HEK293 (cell line): ENCODE measurements around the gene STK40.

Experiments used
- BCL11B ChIP-seq: fragments of 450-650 bp; formaldehyde crosslinking; IDR thresholded peaks from 2 replicates; pipeline ENCODE4 v1.5.1; 2016; ENCODE audit warnings: low read depth, missing biosample characterization, missing genetic modification characterization
- FEZF1 ChIP-seq: fragments of 450-650 bp; formaldehyde crosslinking; IDR thresholded peaks from 2 replicates; pipeline ENCODE4 v1.5.1; 2016; ENCODE audit warnings: missing biosample characterization, missing genetic modification characterization
- GLI4 ChIP-seq: fragments of 450-650 bp; formaldehyde crosslinking; IDR thresholded peaks from 2 replicates; pipeline ENCODE4 v1.5.1; 2016; ENCODE audit warnings: missing biosample characterization, missing genetic modification characterization
- HIC1 ChIP-seq: fragments of 450-650 bp; formaldehyde crosslinking; IDR thresholded peaks from 2 replicates; pipeline ENCODE4 v1.5.1; 2016; ENCODE audit warnings: missing biosample characterization, missing genetic modification characterization
- KLF1 ChIP-seq: fragments of 450-650 bp; formaldehyde crosslinking; IDR thresholded peaks from 2 replicates; pipeline ENCODE4 v1.5.1; 2016; ENCODE audit warnings: missing biosample characterization, missing genetic modification characterization
- KLF10 ChIP-seq: fragments of 450-650 bp; IDR thresholded peaks from 2 replicates; pipeline ENCODE4 v1.5.1; 2018; ENCODE audit warnings: missing biosample characterization, mild to moderate bottlenecking, missing genetic modification characterization
- OVOL3 ChIP-seq: fragments of 450-650 bp; formaldehyde crosslinking; IDR thresholded peaks from 2 replicates; pipeline ENCODE4 v1.5.1; 2016; ENCODE audit warnings: missing biosample characterization, missing genetic modification characterization
- SCRT2 ChIP-seq: fragments of 450-650 bp; formaldehyde crosslinking; IDR thresholded peaks from 2 replicates; pipeline ENCODE4 v1.5.1; 2016; ENCODE audit warnings: missing biosample characterization, missing genetic modification characterization
- TCF7L2 ChIP-seq: IDR thresholded peaks from 2 replicates; pipeline ENCODE4 v1.6.1; 2011; ENCODE audit warnings: low read depth, mild to moderate bottlenecking, inconsistent platforms, low read length, moderate library complexity, borderline replicate concordance
- ZBTB11 ChIP-seq: fragments of 450-650 bp; formaldehyde crosslinking; conservative IDR thresholded peaks from 2 replicates; pipeline ENCODE4 v1.5.1; 2016; ENCODE audit warnings: low read depth, missing biosample characterization, missing genetic modification characterization
- ZBTB48 ChIP-seq: fragments of 450-650 bp; formaldehyde crosslinking; IDR thresholded peaks from 2 replicates; pipeline ENCODE4 v1.5.1; 2016; ENCODE audit warnings: missing biosample characterization, missing genetic modification characterization
- ZBTB6 ChIP-seq: fragments of 450-650 bp; formaldehyde crosslinking; IDR thresholded peaks from 2 replicates; pipeline ENCODE4 v1.5.1; 2017; ENCODE audit warnings: missing biosample characterization, missing genetic modification characterization
- ZFHX2 ChIP-seq: fragments of 450-650 bp; formaldehyde crosslinking; conservative IDR thresholded peaks from 2 replicates; pipeline ENCODE4 v1.5.1; 2016; ENCODE audit warnings: missing biosample characterization, missing genetic modification characterization
- ZFP37 ChIP-seq: fragments of 450-650 bp; formaldehyde crosslinking; IDR thresholded peaks from 2 replicates; pipeline ENCODE4 v1.5.1; 2016; ENCODE audit warnings: missing biosample characterization, missing genetic modification characterization
- ZNF2 ChIP-seq: fragments of 450-650 bp; formaldehyde crosslinking; IDR thresholded peaks from 2 replicates; pipeline ENCODE4 v1.5.1; 2016; ENCODE audit warnings: missing biosample characterization, missing genetic modification characterization
- ZNF202 ChIP-seq: fragments of 450-650 bp; formaldehyde crosslinking; IDR thresholded peaks from 2 replicates; pipeline ENCODE4 v1.5.1; 2016; ENCODE audit warnings: missing biosample characterization, missing genetic modification characterization, borderline replicate concordance
- ZNF223 ChIP-seq: fragments of 450-650 bp; formaldehyde crosslinking; IDR thresholded peaks from 2 replicates; pipeline ENCODE4 v1.5.1; 2016; ENCODE audit warnings: missing biosample characterization, missing genetic modification characterization
- ZNF248 ChIP-seq: fragments of 450-650 bp; formaldehyde crosslinking; IDR thresholded peaks from 2 replicates; pipeline ENCODE4 v1.5.1; 2017; ENCODE audit warnings: missing biosample characterization, missing genetic modification characterization
- ZNF26 ChIP-seq: fragments of 450-650 bp; formaldehyde crosslinking; IDR thresholded peaks from 2 replicates; pipeline ENCODE4 v1.5.1; 2016; ENCODE audit warnings: missing biosample characterization, missing genetic modification characterization
- ZNF292 ChIP-seq: fragments of 450-650 bp; formaldehyde crosslinking; IDR thresholded peaks from 2 replicates; pipeline ENCODE4 v1.5.1; 2016; ENCODE audit warnings: low read depth, missing biosample characterization, missing genetic modification characterization, borderline replicate concordance
- ZNF302 ChIP-seq: fragments of 450-650 bp; formaldehyde crosslinking; IDR thresholded peaks from 2 replicates; pipeline ENCODE4 v1.5.1; 2016; ENCODE audit warnings: missing biosample characterization, missing genetic modification characterization, low read depth
- ZNF335 ChIP-seq: fragments of 450-650 bp; formaldehyde crosslinking; conservative IDR thresholded peaks from 2 replicates; pipeline ENCODE4 v1.5.1; 2016; ENCODE audit warnings: missing biosample characterization, missing genetic modification characterization
- ZNF530 ChIP-seq: fragments of 450-650 bp; formaldehyde crosslinking; IDR thresholded peaks from 2 replicates; pipeline ENCODE4 v1.5.1; 2016; ENCODE audit warnings: low read depth, missing biosample characterization, missing genetic modification characterization
- ZNF548 ChIP-seq: fragments of 450-650 bp; formaldehyde crosslinking; IDR thresholded peaks from 2 replicates; pipeline ENCODE4 v1.5.1; 2016; ENCODE audit warnings: missing biosample characterization, missing genetic modification characterization
- ZNF558 ChIP-seq: fragments of 450-650 bp; formaldehyde crosslinking; IDR thresholded peaks from 2 replicates; pipeline ENCODE4 v1.5.1; 2016; ENCODE audit warnings: missing biosample characterization, missing genetic modification characterization
- ZNF610 ChIP-seq: fragments of 450-650 bp; formaldehyde crosslinking; IDR thresholded peaks from 2 replicates; pipeline ENCODE4 v1.5.1; 2016; ENCODE audit warnings: missing biosample characterization, missing genetic modification characterization, borderline replicate concordance
- ZNF621 ChIP-seq: fragments of 450-650 bp; formaldehyde crosslinking; IDR thresholded peaks from 2 replicates; pipeline ENCODE4 v1.5.1; 2017; ENCODE audit warnings: missing biosample characterization, missing genetic modification characterization
- ZNF660 ChIP-seq: fragments of 450-650 bp; IDR thresholded peaks from 2 replicates; pipeline ENCODE4 v1.5.1; 2018; ENCODE audit warnings: missing biosample characterization, mild to moderate bottlenecking, missing genetic modification characterization
- ZNF830 ChIP-seq: fragments of 450-650 bp; IDR thresholded peaks from 2 replicates; pipeline ENCODE4 v1.5.0; 2018; ENCODE audit warnings: missing biosample characterization, missing genetic modification characterization, low read depth, mild to moderate bottlenecking, moderate library complexity
- TF ChIP-seq, protein P1 (sequence below): fragments of 450-650 bp; formaldehyde crosslinking; IDR thresholded peaks from 2 replicates; pipeline ENCODE4 v1.5.1; 2016; ENCODE audit warnings: missing biosample characterization, missing genetic modification characterization
- TF ChIP-seq, protein P2 (sequence below): fragments of 450-650 bp; formaldehyde crosslinking; IDR thresholded peaks from 2 replicates; pipeline ENCODE4 v1.5.1; 2016; ENCODE audit warnings: missing biosample characterization, missing genetic modification characterization

STK40 gene

DNA sequence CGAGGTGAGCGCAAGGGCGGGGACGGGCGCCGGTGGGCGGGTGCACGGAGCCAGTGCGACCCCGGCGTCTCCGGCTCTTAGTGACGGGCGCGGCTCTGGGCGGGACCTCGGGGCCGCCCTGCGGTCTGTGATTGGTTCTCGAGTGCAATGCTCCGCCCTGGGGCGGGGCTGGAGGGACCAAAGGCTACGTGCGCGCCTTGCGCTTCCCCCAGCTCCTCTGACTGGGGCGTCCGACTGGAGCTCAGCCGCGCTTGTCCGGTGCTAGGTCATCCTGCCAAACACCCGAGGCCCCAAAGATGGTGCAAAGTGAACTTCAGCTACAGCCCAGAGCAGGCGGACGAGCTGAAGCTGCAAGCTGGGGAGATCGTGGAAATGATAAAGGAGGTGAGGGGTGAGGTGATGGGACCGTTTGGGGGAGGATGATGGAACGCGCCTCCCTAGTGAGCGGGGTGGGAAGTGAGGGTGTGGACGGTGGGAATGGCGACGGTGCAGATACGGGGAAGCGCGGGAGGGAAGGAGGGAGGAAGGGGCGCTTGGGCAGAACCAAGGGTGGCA, 78.7 kb downstream of the STK40 start (continued):
- TF ChIP-seq HIC1 (tag by site-specific recombination), result 0 out of 2 replicates have a peak, but pooled peaks have one; percentile 6
- TF ChIP-seq, protein P1, sequence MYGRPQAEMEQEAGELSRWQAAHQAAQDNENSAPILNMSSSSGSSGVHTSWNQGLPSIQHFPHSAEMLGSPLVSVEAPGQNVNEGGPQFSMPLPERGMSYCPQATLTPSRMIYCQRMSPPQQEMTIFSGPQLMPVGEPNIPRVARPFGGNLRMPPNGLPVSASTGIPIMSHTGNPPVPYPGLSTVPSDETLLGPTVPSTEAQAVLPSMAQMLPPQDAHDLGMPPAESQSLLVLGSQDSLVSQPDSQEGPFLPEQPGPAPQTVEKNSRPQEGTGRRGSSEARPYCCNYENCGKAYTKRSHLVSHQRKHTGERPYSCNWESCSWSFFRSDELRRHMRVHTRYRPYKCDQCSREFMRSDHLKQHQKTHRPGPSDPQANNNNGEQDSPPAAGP, result peak; percentile 97
- peak; percentile 59; the same call in 1 of the 2 replicates for TF ChIP-seq ZFHX2 (tag by site-specific recombination)
- TF ChIP-seq TCF7L2, result no peak
- no peak for TF ChIP-seq ZNF248 (tag by site-specific recombination)
- TF ChIP-seq, protein P2, sequence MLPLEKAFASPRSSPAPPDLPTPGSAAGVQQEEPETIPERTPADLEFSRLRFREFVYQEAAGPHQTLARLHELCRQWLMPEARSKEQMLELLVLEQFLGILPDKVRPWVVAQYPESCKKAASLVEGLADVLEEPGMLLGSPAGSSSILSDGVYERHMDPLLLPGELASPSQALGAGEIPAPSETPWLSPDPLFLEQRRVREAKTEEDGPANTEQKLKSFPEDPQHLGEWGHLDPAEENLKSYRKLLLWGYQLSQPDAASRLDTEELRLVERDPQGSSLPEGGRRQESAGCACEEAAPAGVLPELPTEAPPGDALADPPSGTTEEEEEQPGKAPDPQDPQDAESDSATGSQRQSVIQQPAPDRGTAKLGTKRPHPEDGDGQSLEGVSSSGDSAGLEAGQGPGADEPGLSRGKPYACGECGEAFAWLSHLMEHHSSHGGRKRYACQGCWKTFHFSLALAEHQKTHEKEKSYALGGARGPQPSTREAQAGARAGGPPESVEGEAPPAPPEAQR, result no peak
- TF ChIP-seq KLF1, result peak; percentile 84
- no peak for TF ChIP-seq ZFP37 (tag by site-specific recombination)
- no peak for TF ChIP-seq ZNF302
- no peak for TF ChIP-seq ZNF621 (tag by site-specific recombination)
- peak; percentile 26; the same call in 1 of the 2 replicates for TF ChIP-seq ZNF2
- peak; percentile 55; the same call in 1 of the 2 replicates for TF ChIP-seq ZBTB11 (tag by site-specific recombination)
- TF ChIP-seq ZNF830 (tag by site-specific recombination), result no peak
- no peak; the same call in 1 of the 2 replicates for TF ChIP-seq GLI4
- 0 out of 2 replicates have a peak, but pooled peaks have one; percentile 48 for TF ChIP-seq ZBTB48 (tag by site-specific recombination)
- no peak for TF ChIP-seq ZNF292
- no peak for TF ChIP-seq SCRT2 (tag by site-specific recombination)
- TF ChIP-seq ZNF660, result no peak
- no peak for TF ChIP-seq ZNF610
- no peak for TF ChIP-seq ZNF26 (tag by site-specific recombination)
- no peak for TF ChIP-seq OVOL3
- no peak for TF ChIP-seq BCL11B (tag by site-specific recombination)
- TF ChIP-seq ZNF558, result no peak
- TF ChIP-seq ZNF548, result no peak
- TF ChIP-seq FEZF1 (tag by site-specific recombination), result no peak
- TF ChIP-seq ZNF202 (tag by site-specific recombination), result no peak
- TF ChIP-seq ZNF530 (tag by site-specific recombination), result no peak
- TF ChIP-seq ZNF335, result peak; percentile 54
- no peak for TF ChIP-seq ZBTB6 (tag by site-specific recombination)
- TF ChIP-seq ZNF223 (tag by site-specific recombination), result no peak
- TF ChIP-seq KLF10 (tag by site-specific recombination), result no peak
